ENCODE data around the gene SNAPC4.

The SNAPC4 gene

DNA sequence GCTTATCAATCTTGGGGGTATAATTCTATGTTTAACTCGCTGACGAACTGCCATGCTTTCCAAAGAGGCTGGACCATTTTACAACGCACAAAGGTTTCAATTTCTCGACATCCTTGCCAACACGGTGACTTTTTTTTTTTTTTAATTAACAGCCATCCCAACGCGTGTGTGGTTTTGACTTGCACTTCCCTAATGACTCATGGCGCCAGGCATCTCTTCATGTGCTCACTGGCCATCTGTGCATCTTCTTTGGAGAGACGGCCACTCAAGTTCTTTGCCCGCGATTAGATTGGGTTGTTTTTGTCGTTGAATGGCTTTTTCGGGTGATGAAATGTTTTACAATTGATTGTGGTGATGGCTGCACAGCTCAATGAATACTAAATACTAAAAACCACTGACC is 14.0 kb downstream of the SNAPC4 start:
- no peaks in the 10 kb centered on the region for H3K9me3 ChIP-seq (ENCODE audit: insufficient read depth, low read length)
- no peaks in the 10 kb centered on the region for H4K20me1 ChIP-seq (ENCODE audit: low read depth, low read length)
- no peaks in the 10 kb centered on the region for H3F3A ChIP-seq (ENCODE audit: insufficient read depth)
- H3K9me2 ChIP-seq (replicated peaks; ENCODE audit: insufficient read depth, low read length) = no peaks in the 10 kb centered on the region
- peaks cover 4% of the 10 kb centered on the region; the same call in 1 of the 2 replicates for H3K36me3 ChIP-seq (ENCODE audit: low read length)
- H3K9ac ChIP-seq (ENCODE audit: low read length) = no peak overlapping the region
- H3K4me2 ChIP-seq (ENCODE audit: low read depth, low read length, poor library complexity, severe bottlenecking) = no peak overlapping the region
- H3K79me2 ChIP-seq (ENCODE audit: insufficient read depth, low read length) = no peaks in the 10 kb centered on the region
- no peak overlapping the region for H3K4me3 ChIP-seq (ENCODE audit: insufficient read depth, low read length, poor library complexity, severe bottlenecking)
- no peak overlapping the region for H2AFZ ChIP-seq (ENCODE audit: low read depth, low read length, severe bottlenecking)
- H3K27me3 ChIP-seq (ENCODE audit: low read length) = no peaks in the 10 kb centered on the region
- H3K27ac ChIP-seq (ENCODE audit: low read depth, low read length) = no peak overlapping the region
- no peak for TF ChIP-seq EZH2phosphoT487 (conservative IDR thresholded peaks at IDR 0.05; ENCODE audit: low read length)
- TF ChIP-seq, protein P1, sequence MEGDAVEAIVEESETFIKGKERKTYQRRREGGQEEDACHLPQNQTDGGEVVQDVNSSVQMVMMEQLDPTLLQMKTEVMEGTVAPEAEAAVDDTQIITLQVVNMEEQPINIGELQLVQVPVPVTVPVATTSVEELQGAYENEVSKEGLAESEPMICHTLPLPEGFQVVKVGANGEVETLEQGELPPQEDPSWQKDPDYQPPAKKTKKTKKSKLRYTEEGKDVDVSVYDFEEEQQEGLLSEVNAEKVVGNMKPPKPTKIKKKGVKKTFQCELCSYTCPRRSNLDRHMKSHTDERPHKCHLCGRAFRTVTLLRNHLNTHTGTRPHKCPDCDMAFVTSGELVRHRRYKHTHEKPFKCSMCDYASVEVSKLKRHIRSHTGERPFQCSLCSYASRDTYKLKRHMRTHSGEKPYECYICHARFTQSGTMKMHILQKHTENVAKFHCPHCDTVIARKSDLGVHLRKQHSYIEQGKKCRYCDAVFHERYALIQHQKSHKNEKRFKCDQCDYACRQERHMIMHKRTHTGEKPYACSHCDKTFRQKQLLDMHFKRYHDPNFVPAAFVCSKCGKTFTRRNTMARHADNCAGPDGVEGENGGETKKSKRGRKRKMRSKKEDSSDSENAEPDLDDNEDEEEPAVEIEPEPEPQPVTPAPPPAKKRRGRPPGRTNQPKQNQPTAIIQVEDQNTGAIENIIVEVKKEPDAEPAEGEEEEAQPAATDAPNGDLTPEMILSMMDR (IDR thresholded peaks at IDR 0.05; ENCODE audit: insufficient read depth, low read length, poor library complexity, severe bottlenecking) = no peak

- no peak overlapping the region for H3K4me2 ChIP-seq (ENCODE audit: low read depth, low read length, poor library complexity, severe bottlenecking)
- no peak overlapping the region for H3K27ac ChIP-seq (ENCODE audit: low read depth, low read length)
- H3K36me3 ChIP-seq (ENCODE audit: low read length) = 0 out of 2 replicates have a peak, but pooled peaks cover 4% of the 10 kb centered on the region
- H3K9ac ChIP-seq (ENCODE audit: low read length) = no peak overlapping the region
- H3K79me2 ChIP-seq (ENCODE audit: insufficient read depth, low read length) = no peaks in the 10 kb centered on the region
- H3K9me2 ChIP-seq (replicated peaks; ENCODE audit: insufficient read depth, low read length) = no peaks in the 10 kb centered on the region
- H2AFZ ChIP-seq (ENCODE audit: low read depth, low read length, severe bottlenecking) = no peak overlapping the region
- H3F3A ChIP-seq (ENCODE audit: insufficient read depth) = no peaks in the 10 kb centered on the region
- H4K20me1 ChIP-seq (ENCODE audit: low read depth, low read length) = no peaks in the 10 kb centered on the region
- H3K27me3 ChIP-seq (ENCODE audit: low read length) = no peaks in the 10 kb centered on the region
- no peak overlapping the region for H3K4me3 ChIP-seq (ENCODE audit: insufficient read depth, low read length, poor library complexity, severe bottlenecking)
- no peaks in the 10 kb centered on the region for H3K9me3 ChIP-seq (ENCODE audit: insufficient read depth, low read length)
- TF ChIP-seq, protein P1 (IDR thresholded peaks at IDR 0.05; ENCODE audit: insufficient read depth, low read length, poor library complexity, severe bottlenecking) = no peak
- TF ChIP-seq EZH2phosphoT487 (conservative IDR thresholded peaks at IDR 0.05; ENCODE audit: low read length) = no peak
These were observed 15.0 kb downstream of the SNAPC4 start for GRCh38 chr9:136385015-136385414.

DNA sequence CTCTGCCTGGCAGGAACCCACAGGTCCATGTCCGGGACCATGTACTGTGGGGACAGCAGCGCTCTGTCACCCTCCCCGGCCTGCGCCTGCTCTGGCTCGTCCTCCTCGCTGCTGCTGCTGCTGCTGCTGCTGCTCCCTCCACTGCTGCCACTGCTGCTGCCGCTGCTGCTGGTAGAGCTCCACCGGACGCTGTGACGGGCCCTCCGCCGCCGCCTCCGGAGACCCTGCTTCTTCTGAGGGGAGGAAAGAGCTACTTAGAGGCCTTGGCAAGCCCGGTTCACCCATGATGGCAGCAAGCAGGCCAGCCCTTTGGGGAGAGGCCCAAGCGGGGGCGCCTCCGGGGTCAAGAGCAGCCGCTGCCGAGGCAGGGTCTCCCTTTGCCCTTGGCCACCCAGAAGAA is 16.5 kb downstream of the SNAPC4 start:
- no peaks in the 10 kb centered on the region for H3F3A ChIP-seq (ENCODE audit: insufficient read depth)
- 0 out of 2 replicates have a peak, but pooled peaks cover 4% of the 10 kb centered on the region for H3K36me3 ChIP-seq (ENCODE audit: low read length)
- H3K9me2 ChIP-seq (replicated peaks; ENCODE audit: insufficient read depth, low read length) = no peaks in the 10 kb centered on the region
- H4K20me1 ChIP-seq (ENCODE audit: low read depth, low read length) = no peaks in the 10 kb centered on the region
- H3K9ac ChIP-seq (ENCODE audit: low read length) = no peak overlapping the region
- no peaks in the 10 kb centered on the region for H3K27me3 ChIP-seq (ENCODE audit: low read length)
- no peaks in the 10 kb centered on the region for H3K9me3 ChIP-seq (ENCODE audit: insufficient read depth, low read length)
- H3K4me2 ChIP-seq (ENCODE audit: low read depth, low read length, poor library complexity, severe bottlenecking) = no peak overlapping the region
- no peak for TF ChIP-seq EZH2phosphoT487 (conservative IDR thresholded peaks at IDR 0.05; ENCODE audit: low read length)
- TF ChIP-seq, protein P1 (IDR thresholded peaks at IDR 0.05; ENCODE audit: insufficient read depth, low read length, poor library complexity, severe bottlenecking) = no peak
- no peak overlapping the region for H2AFZ ChIP-seq (ENCODE audit: low read depth, low read length, severe bottlenecking)
- H3K4me3 ChIP-seq (ENCODE audit: insufficient read depth, low read length, poor library complexity, severe bottlenecking) = no peak overlapping the region
- no peak overlapping the region for H3K27ac ChIP-seq (ENCODE audit: low read depth, low read length)
- H3K79me2 ChIP-seq (ENCODE audit: insufficient read depth, low read length) = no peaks in the 10 kb centered on the region
